HG03342 (cell line): ENCODE measurements around the gene MMS22L.

Experiments
- ATAC-seq: cut with Tn5 transposase; IDR thresholded peaks from one replicate; pipeline ENCODE4 v1.9.1; 2021; ENCODE audit warnings: mild to moderate bottlenecking, moderate library complexity; ENCODE audit not compliant: unreplicated experiment

The MMS22L gene, protein sequence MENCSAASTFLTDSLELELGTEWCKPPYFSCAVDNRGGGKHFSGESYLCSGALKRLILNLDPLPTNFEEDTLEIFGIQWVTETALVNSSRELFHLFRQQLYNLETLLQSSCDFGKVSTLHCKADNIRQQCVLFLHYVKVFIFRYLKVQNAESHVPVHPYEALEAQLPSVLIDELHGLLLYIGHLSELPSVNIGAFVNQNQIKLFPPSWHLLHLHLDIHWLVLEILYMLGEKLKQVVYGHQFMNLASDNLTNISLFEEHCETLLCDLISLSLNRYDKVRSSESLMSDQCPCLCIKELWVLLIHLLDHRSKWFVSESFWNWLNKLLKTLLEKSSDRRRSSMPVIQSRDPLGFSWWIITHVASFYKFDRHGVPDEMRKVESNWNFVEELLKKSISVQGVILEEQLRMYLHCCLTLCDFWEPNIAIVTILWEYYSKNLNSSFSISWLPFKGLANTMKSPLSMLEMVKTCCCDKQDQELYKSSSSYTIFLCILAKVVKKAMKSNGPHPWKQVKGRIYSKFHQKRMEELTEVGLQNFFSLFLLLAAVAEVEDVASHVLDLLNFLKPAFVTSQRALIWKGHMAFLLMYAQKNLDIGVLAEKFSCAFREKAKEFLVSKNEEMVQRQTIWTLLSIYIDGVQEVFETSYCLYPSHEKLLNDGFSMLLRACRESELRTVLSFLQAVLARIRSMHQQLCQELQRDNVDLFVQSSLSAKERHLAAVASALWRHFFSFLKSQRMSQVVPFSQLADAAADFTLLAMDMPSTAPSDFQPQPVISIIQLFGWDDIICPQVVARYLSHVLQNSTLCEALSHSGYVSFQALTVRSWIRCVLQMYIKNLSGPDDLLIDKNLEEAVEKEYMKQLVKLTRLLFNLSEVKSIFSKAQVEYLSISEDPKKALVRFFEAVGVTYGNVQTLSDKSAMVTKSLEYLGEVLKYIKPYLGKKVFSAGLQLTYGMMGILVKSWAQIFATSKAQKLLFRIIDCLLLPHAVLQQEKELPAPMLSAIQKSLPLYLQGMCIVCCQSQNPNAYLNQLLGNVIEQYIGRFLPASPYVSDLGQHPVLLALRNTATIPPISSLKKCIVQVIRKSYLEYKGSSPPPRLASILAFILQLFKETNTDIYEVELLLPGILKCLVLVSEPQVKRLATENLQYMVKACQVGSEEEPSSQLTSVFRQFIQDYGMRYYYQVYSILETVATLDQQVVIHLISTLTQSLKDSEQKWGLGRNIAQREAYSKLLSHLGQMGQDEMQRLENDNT

DNA sequence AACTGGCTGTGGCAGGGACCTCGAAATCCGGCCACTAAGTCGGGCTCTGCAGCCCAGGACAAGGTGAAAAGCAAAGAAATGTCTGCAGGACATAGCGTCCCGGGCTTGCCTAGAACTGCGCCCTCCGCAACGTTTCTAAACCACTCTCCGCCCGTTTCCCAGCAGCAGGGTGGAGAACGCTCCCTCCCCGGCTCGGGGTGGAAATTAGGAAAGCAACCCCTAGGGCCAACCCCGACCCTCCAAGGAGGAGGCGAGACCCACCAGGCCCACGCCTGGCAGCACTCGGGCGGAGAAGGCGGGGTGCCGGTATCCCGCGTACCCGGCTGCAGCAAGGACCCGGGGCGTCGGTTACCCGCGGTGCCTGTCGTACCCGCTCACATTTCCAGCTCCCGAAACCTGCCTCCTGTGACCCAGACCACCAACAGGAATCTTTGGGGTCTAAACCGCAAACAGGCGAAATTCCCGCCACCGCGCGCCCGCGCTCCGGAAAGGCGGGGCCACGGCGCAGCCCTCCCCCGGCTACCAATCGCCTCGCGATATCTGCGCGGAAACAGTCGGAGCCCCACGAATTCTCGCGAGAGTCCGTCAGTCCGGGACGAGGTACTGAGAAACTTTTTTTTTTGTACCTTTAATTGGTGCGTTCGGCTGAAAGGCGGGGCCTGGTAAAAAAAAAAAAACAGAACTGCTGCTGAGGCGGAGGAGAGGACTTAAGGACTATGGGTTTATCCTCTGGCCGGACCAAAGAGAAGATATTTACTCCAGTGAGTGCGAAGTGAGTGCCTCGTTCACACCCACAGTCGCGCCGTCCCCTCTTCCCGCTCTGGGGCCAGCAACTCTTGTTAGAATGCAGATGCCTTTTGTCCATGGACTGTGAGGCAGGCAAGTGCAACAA is at the start of gene MMS22L:
Gene MMS22L (minus strand): TSS at position 491 of the 892 bp plus-strand sequence. CDS start 739 bp downstream, outside the sequence.
- ATAC-seq, result peak; percentile 97

DNA sequence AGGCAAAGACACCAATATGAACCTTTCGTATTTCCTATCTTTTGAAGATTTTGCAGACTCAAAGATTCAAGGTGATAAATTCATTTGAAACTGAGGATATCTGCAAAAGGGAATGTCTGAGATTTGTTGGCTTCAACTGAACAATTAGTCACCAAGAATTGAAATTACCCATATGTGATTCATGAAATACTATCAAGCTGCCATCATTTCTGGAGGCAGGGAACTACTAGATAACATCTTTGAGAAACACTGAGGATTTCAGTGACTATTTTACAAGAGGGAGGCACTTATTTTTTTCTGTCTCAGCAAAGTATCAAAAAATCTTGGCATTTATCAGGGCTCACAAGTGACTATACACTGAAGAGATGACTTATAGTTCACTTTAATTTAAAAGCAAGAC is 39.8 kb upstream of the MMS22L start:
- no peak for ATAC-seq

DNA sequence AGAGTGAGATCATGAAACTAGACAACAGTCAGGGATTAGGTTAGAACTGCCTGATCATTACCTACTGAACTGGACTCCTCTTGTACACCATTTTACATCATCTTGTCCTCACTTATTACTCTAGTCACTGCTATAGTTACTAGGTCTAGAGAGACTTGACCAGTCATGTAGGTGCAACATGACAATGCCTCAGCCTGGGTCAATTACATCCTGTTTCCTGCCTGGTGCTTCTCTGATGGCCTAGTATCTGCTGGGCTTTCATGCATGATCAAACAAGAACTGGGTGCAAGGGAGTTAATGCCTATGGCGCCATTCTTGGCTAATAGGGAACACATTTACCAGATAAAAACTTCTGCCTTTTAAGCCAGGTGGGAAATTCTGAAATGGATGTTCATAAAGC is 39.2 kb upstream of the MMS22L start:
- no peak for ATAC-seq

DNA sequence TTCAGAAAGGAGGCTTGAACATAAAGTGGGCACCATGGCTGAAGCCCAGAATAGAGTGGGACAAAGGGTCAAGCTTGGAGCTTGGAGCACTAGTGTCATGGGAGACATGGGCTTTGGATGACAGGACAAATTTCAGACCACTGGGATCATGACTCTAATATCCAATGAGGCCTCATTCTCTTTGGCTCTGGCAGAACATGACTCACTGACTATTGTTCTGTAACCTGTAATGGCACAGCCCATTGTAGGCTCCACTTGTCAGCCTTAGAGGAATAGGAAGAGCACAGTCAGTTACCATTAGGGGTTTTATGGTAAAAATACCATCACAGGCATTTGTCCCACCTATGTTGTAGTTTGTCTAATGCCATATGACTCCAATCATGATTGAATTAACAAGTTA is 34.0 kb upstream of the MMS22L start:
- no peak for ATAC-seq

DNA sequence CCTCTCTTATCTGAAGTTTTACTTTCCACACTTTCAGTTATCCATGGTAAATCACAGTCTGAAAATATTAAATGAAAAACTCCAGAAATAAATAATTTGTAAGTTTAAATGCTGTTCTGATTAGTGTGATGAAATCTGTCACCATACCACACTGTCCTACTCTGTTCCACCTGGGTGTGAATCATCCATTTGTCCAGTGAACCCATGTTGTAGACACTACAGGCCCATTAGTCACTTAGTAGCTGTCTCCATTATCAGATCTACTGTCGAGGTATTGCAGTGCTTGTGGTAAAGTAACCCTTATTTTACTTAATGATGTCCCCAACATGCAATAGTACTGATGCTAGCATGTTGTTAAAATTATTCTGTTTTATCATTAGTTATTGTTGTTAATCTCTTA is 29.2 kb upstream of the MMS22L start:
- no peak for ATAC-seq

DNA sequence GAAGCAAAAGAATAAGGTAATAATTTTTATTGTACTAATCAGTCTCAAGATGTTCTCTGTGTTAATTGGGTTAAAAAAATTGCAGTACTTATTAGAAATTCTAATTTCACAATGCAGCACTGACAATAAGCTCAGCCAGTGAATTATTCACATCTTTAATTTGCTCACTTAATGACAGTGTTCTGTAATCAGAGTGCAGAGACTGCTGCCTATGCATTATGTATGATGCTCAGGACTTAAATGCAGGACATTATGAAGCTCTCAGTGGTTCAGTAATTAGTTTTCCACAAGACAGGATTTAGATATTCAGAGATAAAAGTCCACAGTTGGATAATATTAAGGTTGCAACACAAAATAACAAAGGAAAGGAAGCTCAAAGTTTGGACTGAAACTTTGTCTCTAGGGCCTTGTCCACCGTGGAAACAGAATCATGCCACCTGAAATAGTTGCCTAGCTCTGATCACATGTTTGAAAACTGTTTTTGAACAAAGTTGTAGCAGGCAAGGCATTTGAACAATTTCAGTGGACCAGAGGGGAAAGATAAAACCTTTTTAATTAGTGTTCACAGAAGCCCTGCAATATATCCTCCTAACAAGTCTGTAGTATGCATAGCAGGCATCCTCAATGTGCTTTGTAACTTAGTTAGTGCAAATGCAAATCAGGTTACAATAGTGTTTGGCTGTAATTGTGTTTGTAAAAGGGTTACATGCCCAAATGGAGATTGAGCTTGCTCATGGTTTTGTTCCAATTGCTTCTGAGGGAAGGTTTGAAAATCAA is 23.7 kb upstream of the MMS22L start:
- ATAC-seq, result no peak

DNA sequence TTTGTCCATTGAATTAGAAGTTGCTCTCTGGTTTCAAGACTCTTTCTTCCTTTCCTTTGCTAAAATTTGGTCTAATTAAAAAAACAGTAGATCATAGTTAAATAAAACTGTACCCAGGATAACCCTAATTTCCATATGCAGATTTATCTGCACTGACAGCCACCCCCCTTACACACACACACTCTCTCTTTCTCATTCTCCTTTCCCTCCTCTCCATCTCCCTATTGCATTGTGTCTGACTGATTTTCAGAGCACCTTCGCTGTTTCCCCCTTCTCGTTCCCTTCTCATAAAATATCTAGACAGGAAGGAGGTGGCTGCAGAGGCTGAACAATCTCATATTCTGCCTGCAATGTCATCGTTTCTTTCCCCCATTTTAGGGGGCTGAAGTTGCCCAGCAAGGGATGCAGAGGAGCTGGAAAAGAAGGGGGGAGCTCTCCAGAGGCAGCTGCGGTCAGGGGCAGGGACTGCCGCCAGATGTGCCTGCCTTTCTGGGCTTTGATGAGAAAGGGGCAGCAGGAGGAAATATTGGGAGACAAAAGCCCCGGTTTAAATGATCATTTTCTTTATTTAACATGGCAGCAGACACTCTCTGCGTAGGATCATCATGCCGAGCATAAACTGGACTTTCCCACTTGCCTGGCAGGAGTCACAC is 22.5 kb upstream of the MMS22L start:
- no peak for ATAC-seq

DNA sequence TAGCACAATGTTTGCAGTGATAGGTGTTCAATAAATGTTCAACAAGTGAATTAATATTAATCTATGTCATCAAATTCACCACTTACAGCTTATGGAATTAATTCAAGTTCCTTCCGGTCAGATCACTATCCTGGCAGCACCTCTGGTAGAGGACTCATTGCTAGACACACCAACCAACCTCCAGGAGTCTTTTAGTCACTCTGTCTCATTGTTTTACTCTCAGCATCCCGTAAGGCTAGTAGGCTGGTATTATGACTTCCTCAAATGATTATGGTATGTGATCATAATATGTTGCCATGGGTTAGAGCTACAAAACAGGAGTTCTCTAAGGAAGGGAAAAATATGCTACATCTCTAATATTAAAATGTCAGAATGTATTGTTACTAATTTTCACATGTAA is 21.7 kb upstream of the MMS22L start:
- ATAC-seq, result no peak

DNA sequence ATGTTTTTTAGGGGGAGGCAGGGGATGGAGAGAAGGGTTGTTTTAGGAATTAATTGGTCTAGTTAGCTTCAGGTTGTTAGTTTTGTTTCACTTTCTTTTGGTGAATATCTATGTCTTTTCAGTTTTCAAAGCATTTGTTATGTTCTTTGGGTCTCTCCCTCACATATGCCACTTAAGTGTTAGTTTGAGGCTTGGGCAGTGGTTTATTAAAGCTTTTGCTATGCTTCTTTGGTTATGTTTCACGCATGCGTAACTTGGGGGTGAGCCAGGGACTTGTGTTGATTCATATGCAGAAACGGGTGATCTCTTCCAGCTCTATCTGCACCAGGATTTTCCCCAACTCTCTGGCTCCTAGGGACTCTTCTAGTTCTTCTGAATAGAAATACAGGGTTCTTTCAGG is 11.4 kb upstream of the MMS22L start:
- ATAC-seq, result no peak

DNA sequence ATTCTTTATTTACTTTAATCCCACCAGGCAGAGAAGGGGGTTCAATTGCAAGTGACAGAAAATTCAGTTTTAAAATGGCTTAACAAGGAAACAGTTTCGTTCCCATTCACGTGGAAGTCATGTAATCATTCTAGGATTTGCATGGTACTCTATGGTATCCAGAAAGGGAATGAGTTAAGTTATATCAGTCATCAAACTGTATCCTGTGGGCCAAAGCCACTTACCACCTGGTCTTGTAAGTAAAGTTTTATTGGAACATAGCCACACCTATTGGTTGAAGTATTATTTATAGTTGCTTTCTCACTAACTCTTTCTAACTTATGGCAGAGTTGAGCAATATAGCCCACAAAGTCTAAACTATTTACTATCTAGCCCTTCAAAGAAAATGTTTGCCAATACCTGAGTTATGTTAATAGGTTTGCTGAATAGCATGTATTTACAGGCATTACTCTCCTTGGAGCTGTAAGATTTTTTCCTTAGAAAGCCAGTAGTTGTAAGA is 10.2 kb upstream of the MMS22L start:
- ATAC-seq, result no peak

DNA sequence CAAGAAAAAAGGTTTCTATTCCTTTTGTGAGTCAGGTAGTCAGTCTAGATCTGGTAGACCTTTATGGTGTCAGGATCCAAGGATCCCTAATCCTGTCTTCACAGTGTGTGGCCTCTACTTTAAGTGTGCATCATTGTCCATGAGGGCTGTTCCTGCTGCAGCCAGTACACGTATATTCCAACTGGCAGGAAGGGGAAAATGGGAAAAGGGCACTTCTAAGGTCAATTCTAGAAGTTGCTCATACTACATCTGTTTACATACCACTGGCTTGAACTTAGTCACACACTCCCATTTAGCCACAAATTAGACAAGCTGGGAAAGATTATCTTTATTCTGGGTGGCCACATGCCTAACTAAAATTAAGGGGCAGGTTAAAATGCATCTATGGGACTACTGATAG is 9.7 kb upstream of the MMS22L start:
- ATAC-seq, result no peak

DNA sequence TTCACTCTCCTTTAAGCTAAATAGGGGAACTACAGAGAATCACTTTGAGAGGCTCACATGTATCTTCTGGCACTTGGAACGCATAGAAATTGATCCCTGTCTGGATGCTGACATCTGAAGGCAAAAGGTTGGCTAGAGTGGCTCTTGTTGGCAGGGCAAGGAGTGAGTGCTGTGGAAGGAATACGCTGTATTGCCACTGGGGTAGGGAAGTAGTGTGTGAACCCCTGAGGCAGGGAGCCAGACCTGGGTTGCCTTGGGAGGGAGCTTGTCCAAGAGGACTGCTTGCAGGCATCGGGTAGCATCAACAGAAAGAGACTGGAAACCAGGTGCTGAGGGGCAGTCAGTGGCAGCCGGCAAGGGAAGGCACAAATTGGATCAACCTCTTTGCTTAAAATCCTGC is 8.9 kb upstream of the MMS22L start:
- ATAC-seq, result no peak

DNA sequence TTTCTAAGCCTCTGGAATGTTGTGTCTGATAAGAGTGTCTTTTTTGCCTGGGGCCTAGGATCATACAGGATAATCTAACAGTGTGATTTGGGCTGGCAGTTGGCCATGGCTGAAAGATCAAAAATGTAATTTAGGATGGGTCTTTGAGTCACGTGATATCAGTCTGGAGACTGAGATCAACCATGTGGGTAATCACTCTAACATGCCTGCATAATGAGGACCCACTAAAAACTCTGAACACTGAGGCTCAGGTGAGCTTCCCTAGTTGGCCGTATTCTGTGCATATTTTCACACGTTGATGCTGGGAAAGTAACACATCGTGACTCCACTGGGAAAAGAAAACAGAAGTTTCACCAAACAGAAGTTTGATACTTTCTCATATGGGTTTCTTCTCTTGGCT is 6.3 kb upstream of the MMS22L start:
- no peak for ATAC-seq

DNA sequence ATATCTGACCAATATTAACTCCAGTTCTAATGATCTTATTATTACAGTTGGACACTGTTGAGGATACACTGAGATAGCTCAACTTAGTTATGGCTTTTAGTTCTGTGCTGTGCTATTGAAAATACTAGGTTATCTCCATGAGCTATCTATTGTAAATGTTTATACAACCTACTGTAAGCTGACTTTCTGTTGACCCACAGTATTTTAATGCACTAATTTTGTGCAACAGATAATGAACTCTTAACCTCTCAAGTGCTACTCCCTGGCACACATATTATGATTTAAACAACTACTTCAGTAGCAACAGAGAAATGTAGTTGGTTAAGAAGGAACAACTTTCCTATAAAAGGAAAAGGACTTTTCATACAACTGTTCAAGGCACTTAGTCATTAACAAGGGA is 5.2 kb upstream of the MMS22L start:
- no peak for ATAC-seq

DNA sequence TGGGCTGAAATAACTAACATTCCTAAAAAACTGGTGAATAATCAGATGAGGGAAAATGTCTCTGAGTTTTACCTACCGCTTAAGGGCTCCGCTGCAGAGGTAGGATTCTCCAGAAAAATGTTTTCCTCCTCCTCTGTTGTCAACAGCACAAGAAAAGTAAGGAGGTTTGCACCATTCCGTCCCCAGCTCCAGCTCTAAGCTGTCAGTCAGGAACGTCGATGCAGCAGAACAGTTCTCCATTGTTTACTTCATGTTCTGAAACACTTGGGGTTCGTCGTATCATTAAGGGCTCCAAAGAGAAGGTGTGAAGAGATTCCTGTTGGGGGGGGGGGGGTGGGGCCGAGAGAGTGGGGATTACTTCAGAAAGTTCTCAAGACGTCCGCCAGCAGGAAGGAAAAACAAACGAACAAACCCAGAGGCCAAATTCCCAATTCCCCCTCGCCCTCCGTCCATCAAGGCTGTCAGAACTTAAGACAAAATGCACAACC is 734 bp downstream of the MMS22L start:
- ATAC-seq, result peak; percentile 5

DNA sequence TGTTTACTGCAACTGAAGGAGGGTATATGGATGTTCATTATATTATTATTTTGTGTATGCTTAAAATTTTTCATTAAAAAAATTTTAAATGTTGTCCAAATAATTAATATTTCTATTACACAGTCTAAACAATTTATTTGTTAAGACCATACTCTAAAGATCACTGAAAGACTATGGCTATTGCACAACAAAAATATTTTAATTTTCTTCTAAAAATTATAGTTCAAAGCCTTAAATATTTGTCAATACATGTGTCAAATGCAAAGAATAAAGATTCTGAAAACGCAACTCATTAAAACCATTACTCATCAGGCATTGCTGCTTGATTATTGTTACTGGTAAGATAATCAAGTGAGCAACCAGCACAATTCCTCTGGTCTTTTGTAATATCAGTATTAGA is 2.2 kb downstream of the MMS22L start:
- ATAC-seq, result no peak

DNA sequence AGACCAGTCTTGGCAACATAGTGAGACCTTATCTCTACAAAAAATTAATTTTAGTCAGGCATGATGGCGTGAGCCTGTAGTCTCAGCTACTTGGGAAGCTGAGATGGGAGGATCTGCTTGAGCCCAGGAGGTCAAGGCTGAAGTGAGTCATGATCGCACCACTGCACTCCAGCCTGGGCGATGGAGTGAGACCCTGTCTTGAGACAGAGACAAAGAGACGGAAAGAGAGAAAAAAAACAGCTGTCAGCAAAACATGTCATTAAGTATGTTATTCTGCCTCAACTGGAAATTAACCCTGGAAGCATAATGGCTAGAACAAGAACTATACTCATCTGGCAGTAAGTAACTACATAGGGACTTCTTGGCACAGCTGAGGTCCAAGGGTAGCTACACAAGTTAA is 7.2 kb downstream of the MMS22L start:
- no peak for ATAC-seq

DNA sequence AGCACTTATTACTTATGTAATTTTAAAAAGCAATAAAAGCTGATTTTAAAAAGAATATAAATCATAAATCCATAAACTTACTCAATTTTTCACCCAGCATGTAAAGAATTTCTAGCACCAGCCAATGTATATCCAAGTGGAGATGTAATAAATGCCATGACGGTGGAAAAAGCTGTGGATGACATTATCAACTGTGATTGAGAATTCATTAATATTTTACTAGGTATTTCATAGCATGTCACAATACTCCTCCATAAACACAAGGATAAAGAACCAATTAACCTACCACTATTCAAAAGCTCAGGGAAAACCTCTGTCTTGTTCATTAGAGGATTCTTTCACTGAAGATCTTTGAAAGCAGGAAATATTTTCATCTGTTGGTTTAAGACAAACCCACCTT is 13.2 kb downstream of the MMS22L start:
- ATAC-seq, result no peak

DNA sequence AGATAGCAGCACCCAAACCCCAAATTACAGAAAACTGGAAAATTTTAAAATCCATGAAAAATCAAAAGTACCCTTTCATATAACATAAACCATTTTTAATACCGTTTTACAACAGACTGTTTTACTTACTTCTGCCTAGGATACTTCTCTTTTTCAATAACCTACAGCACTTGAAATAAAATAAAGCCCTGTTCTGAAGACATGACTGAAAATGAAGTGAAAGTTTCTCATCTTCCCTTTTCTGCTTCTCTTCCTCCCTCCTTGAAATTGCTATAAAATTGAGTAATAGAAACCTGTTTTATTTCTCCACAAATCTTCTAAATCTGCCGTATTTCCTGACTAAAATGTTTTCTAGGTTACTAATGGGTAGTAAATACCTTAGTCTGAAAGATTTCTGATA is 20.3 kb downstream of the MMS22L start:
- ATAC-seq, result no peak
